ENCODE results near the gene OR4K2.
"Not testable (repeated sequence)": the region's sequence is repeated elsewhere in the genome, so short reads cannot be mapped to it uniquely, and the experiment has no call there.

The OR4K2 gene

GRCh38 chr14:19874842-19875241 lies at the start of gene OR4K2:
TSS of gene OR4K2 (plus strand) at chr14:19875142. CDS start at chr14:19876268, 1,126 bp downstream.
- DNase-seq (ENCODE audit: extremely low read depth in 1 of 2, low read depth in 1 of 2): no peak

GRCh38 chr14:19827626-19828244 lies 47.2 kb upstream of the OR4K2 start:
- not testable (repeated sequence) for DNase-seq (ENCODE audit: extremely low read depth in 1 of 2, low read depth in 1 of 2)

GRCh38 chr14:19828314-19828713 lies 46.6 kb upstream of the OR4K2 start:
- DNase-seq (ENCODE audit: extremely low read depth in 1 of 2, low read depth in 1 of 2): no peak

- not testable (repeated sequence) for DNase-seq (ENCODE audit: extremely low read depth in 1 of 2, low read depth in 1 of 2)
Observed at GRCh38 chr14:19834203-19834848, 40.6 kb upstream of the OR4K2 start.

- DNase-seq (ENCODE audit: extremely low read depth in 1 of 2, low read depth in 1 of 2): no peak
Observed at GRCh38 chr14:19838433-19838832, 36.5 kb upstream of the OR4K2 start.

- no peak for DNase-seq (ENCODE audit: extremely low read depth in 1 of 2, low read depth in 1 of 2)
Observed at GRCh38 chr14:19851365-19851764, 23.6 kb upstream of the OR4K2 start.

GRCh38 chr14:19866061-19866669 lies 8.8 kb upstream of the OR4K2 start:
- DNase-seq (ENCODE audit: extremely low read depth in 1 of 2, low read depth in 1 of 2): not testable (repeated sequence)

- no peak for DNase-seq (ENCODE audit: extremely low read depth in 1 of 2, low read depth in 1 of 2)
Observed at GRCh38 chr14:19873178-19873577, 1.8 kb upstream of the OR4K2 start.

GRCh38 chr14:19878029-19878642 lies 3.2 kb downstream of the OR4K2 start:
- no peak for DNase-seq (ENCODE audit: extremely low read depth in 1 of 2, low read depth in 1 of 2)

GRCh38 chr14:19895282-19895681 lies 20.3 kb downstream of the OR4K2 start:
- no peak for DNase-seq (ENCODE audit: extremely low read depth in 1 of 2, low read depth in 1 of 2)

- DNase-seq (ENCODE audit: extremely low read depth in 1 of 2, low read depth in 1 of 2): no peak
Observed at GRCh38 chr14:19900999-19901398, 26.1 kb downstream of the OR4K2 start.

GRCh38 chr14:19902409-19902808 lies 27.5 kb downstream of the OR4K2 start:
- DNase-seq (ENCODE audit: extremely low read depth in 1 of 2, low read depth in 1 of 2): no peak

- no peak for DNase-seq (ENCODE audit: extremely low read depth in 1 of 2, low read depth in 1 of 2)
Observed at GRCh38 chr14:19906665-19907064, 31.7 kb downstream of the OR4K2 start.

GRCh38 chr14:19911114-19911513 lies 36.2 kb downstream of the OR4K2 start:
- no peak for DNase-seq (ENCODE audit: extremely low read depth in 1 of 2, low read depth in 1 of 2)

GRCh38 chr14:19917243-19917642 lies 42.3 kb downstream of the OR4K2 start:
- no peak for DNase-seq (ENCODE audit: extremely low read depth in 1 of 2, low read depth in 1 of 2)

GRCh38 chr14:19917955-19918518 lies 43.1 kb downstream of the OR4K2 start:
- DNase-seq (ENCODE audit: extremely low read depth in 1 of 2, low read depth in 1 of 2): no peak

- no peak for DNase-seq (ENCODE audit: extremely low read depth in 1 of 2, low read depth in 1 of 2)
Observed at GRCh38 chr14:19918553-19919264, 43.8 kb downstream of the OR4K2 start.

- DNase-seq (ENCODE audit: extremely low read depth in 1 of 2, low read depth in 1 of 2): no peak
Observed at GRCh38 chr14:19920021-19920657, 45.2 kb downstream of the OR4K2 start, which contains the start of gene OR4K5. TSS of gene OR4K5 (plus strand) at chr14:19920607. CDS start at chr14:19920607, 0 bp downstream.

- DNase-seq (ENCODE audit: extremely low read depth in 1 of 2, low read depth in 1 of 2): no peak
Observed at GRCh38 chr14:19930617-19931016, 55.7 kb downstream of the OR4K2 start, which contains the start of gene OR4K1. TSS of gene OR4K1 (plus strand) at chr14:19930917. CDS start at chr14:19935667, 4,750 bp downstream.

Data from activated CD8-positive, alpha-beta memory T cell treated with anti-CD3 and anti-CD28 coated beads for 1 hour (primary cell).